Keratinocyte (primary cell): Measurements from ENCODE around the gene UBL5.

Experiments
- EZH2 ChIP-seq: IDR thresholded peaks from one replicate; pipeline ENCODE4 v1.6.1; 2012; ENCODE audit warnings: inconsistent platforms, mild to moderate bottlenecking, low read length, moderate library complexity
- TF ChIP-seq, protein P1 (sequence below), 3 experiments: IDR thresholded peaks in 1 of 3; conservative IDR thresholded peaks in 1 of 3; optimal IDR thresholded peaks in 1 of 3; 2 replicates in 2 of 3; 3 replicates in 1 of 3; pipeline versions ENCODE3 to v1.5.1; 2011; ENCODE audit warnings: low read length in 3 of 3, mild to moderate bottlenecking in 3 of 3, moderate library complexity in 2 of 3, control low read depth in 1 of 3, inconsistent platforms in 1 of 3; ENCODE audit not compliant: insufficient read depth in 2 of 3; ENCODE audit errors: extremely low read depth in 1 of 3

DNA sequence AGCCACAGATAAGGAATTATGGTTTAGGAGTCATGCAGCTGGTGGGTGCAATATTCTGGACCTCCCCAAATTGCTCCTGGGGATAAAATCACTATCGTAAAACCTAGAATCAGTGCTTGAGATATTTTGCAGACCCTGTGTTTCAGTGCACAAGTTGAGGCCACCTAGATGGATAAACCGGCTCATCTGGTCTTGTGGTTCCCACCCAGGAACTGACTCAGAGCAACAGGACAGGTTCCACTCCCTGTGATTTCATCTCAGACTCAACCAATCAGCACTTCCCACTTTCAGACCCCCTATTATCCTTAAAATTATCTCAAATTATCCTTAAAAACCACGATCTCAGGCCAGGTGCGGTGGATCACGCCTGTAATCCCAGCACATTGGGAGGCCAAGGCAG is 29.8 kb upstream of the UBL5 start:
- TF ChIP-seq, protein P1, sequence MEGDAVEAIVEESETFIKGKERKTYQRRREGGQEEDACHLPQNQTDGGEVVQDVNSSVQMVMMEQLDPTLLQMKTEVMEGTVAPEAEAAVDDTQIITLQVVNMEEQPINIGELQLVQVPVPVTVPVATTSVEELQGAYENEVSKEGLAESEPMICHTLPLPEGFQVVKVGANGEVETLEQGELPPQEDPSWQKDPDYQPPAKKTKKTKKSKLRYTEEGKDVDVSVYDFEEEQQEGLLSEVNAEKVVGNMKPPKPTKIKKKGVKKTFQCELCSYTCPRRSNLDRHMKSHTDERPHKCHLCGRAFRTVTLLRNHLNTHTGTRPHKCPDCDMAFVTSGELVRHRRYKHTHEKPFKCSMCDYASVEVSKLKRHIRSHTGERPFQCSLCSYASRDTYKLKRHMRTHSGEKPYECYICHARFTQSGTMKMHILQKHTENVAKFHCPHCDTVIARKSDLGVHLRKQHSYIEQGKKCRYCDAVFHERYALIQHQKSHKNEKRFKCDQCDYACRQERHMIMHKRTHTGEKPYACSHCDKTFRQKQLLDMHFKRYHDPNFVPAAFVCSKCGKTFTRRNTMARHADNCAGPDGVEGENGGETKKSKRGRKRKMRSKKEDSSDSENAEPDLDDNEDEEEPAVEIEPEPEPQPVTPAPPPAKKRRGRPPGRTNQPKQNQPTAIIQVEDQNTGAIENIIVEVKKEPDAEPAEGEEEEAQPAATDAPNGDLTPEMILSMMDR (optimal IDR thresholded peaks at IDR 0.05 in 1 of 3, IDR thresholded peaks at IDR 0.05 in 1 of 3, conservative IDR thresholded peaks at IDR 0.05 in 1 of 3; ENCODE audit: extremely low read depth in 1 of 3, insufficient read depth in 2 of 3, low read length in 3 of 3): no peak
- TF ChIP-seq EZH2: no peak
